GM23338 (cell line): Measurements from ENCODE around the gene ARHGAP4. TPM values are rescaled to one million over a fixed set of nuclear protein-coding genes. Genes with fewer than 3 reads are reported as not detected.

Experiments
- ATAC-seq: fragments of 200-7000 bp; cut with Tn5 transposase; 3 replicates; pipeline ENCODE4 v1.9.1; 2020
- DNase-seq: peaks from one replicate; pipeline ENCODE4 v3.0.0-alpha.2; 2015; ENCODE audit warnings: low spot score
- H2AFZ ChIP-seq: fragments of 200-600 bp; sonication (generic); 2 replicates; pipeline ENCODE4 v1.8.0; 2016; ENCODE audit warnings: antibody characterized with exemption, mild to moderate bottlenecking, moderate library complexity
- H3F3A ChIP-seq: fragments of 200-600 bp; sonication (generic); replicated peaks from 2 replicates; pipeline ENCODE4 v1.8.0; 2017; ENCODE audit warnings: antibody characterized with exemption, mixed run types, low read depth
- H3K27ac ChIP-seq: fragments of 200-600 bp; sonication (generic); 2 replicates; pipeline ENCODE4 v1.6.1; 2016; ENCODE audit warnings: low read depth
- H3K27me3 ChIP-seq: fragments of 200-600 bp; sonication (generic); 2 replicates; pipeline ENCODE4 v1.8.0; 2016; ENCODE audit warnings: mild to moderate bottlenecking, mixed run types, moderate library complexity; ENCODE audit not compliant: insufficient read depth
- H3K36me3 ChIP-seq: fragments of 200-600 bp; sonication (generic); 2 replicates; pipeline ENCODE4 v1.8.0; 2016; ENCODE audit warnings: mild to moderate bottlenecking; ENCODE audit not compliant: insufficient read depth
- H3K4me1 ChIP-seq: fragments of 200-600 bp; sonication (generic); 2 replicates; pipeline ENCODE4 v1.8.0; 2016; ENCODE audit warnings: mild to moderate bottlenecking, moderate library complexity; ENCODE audit not compliant: insufficient read depth
- H3K4me2 ChIP-seq: fragments of 200-600 bp; sonication (generic); 2 replicates; pipeline ENCODE4 v1.7.1; 2017; ENCODE audit warnings: mixed run types
- H3K4me3 ChIP-seq: fragments of 200-600 bp; sonication (generic); 2 replicates; pipeline ENCODE4 v1.6.1; 2016; ENCODE audit warnings: mixed run types
- H3K79me2 ChIP-seq: fragments of 200-600 bp; sonication (generic); replicated peaks from 2 replicates; pipeline ENCODE4 v1.8.0; 2017; ENCODE audit warnings: mild to moderate bottlenecking; ENCODE audit not compliant: insufficient read depth
- H3K9me2 ChIP-seq: fragments of 200-600 bp; sonication (generic); 2 replicates; pipeline ENCODE4 v1.8.0; 2017; ENCODE audit not compliant: insufficient read depth
- H4K20me1 ChIP-seq: fragments of 200-600 bp; sonication (generic); replicated peaks from 2 replicates; pipeline ENCODE4 v1.8.0; 2017; ENCODE audit warnings: mild to moderate bottlenecking; ENCODE audit not compliant: insufficient read depth
- H3K27ac Mint-ChIP-seq: 2 replicates; pipeline ENCODE4 v1.8.0; 2020; ENCODE audit warnings: inconsistent platforms, mild to moderate bottlenecking, moderate library complexity, mixed read lengths
- H3K27me3 Mint-ChIP-seq: 3 replicates; pipeline ENCODE4 v1.8.0; 2022; ENCODE audit warnings: low read depth, mild to moderate bottlenecking, moderate library complexity, mixed read lengths, inconsistent platforms; ENCODE audit not compliant: insufficient read depth, poor library complexity
- H3K36me3 Mint-ChIP-seq: 3 replicates; pipeline ENCODE4 v1.8.0; 2021; ENCODE audit warnings: low read depth, mild to moderate bottlenecking, inconsistent platforms, moderate library complexity, mixed read lengths
- H3K4me1 Mint-ChIP-seq: 3 replicates; pipeline ENCODE4 v1.8.0; 2020; ENCODE audit warnings: mild to moderate bottlenecking, inconsistent platforms, mixed read lengths
- H3K4me3 Mint-ChIP-seq: 3 replicates; pipeline ENCODE4 v1.8.0; 2021; ENCODE audit warnings: moderate library complexity, mild to moderate bottlenecking, inconsistent platforms, mixed read lengths
- H3K9me3 Mint-ChIP-seq: 3 replicates; pipeline ENCODE4 v1.8.0; 2020; ENCODE audit warnings: moderate library complexity, mild to moderate bottlenecking, inconsistent platforms, mixed read lengths
- CREB1 ChIP-seq: fragments of 250-450 bp; sonication (Bioruptor Pico); IDR thresholded peaks from 2 replicates; pipeline ENCODE4 v1.5.0; 2020; ENCODE audit warnings: low read depth, mild to moderate bottlenecking, moderate library complexity
- EZH2 ChIP-seq: fragments of 200-600 bp; sonication (generic); IDR thresholded peaks from one replicate; pipeline ENCODE4 v1.8.0; 2017; ENCODE audit warnings: antibody characterized with exemption, mild to moderate bottlenecking, low read depth; ENCODE audit not compliant: unreplicated experiment
- EZH2phosphoT487 ChIP-seq: fragments of 200-600 bp; sonication (generic); IDR thresholded peaks from one replicate; pipeline ENCODE4 v1.8.1; 2018; ENCODE audit warnings: antibody characterized with exemption; ENCODE audit not compliant: unreplicated experiment
- JUNB ChIP-seq: IDR thresholded peaks from one replicate; pipeline ENCODE4 v1.6.1; 2016; ENCODE audit warnings: antibody characterized with exemption; ENCODE audit not compliant: unreplicated experiment
- NANOG ChIP-seq: IDR thresholded peaks from 2 replicates; pipeline ENCODE4 v1.6.1; 2016; ENCODE audit warnings: antibody characterized with exemption, borderline replicate concordance
- POLR2AphosphoS5 ChIP-seq: IDR thresholded peaks from 2 replicates; pipeline ENCODE4 v1.6.1; 2016; ENCODE audit warnings: antibody characterized with exemption, low read depth
- STAT1 ChIP-seq: IDR thresholded peaks from one replicate; pipeline ENCODE4 v1.6.1; 2016; ENCODE audit warnings: antibody characterized with exemption; ENCODE audit not compliant: unreplicated experiment
- ZNF114 ChIP-seq: fragments of 250-450 bp; sonication (Bioruptor Pico); IDR thresholded peaks from 2 replicates; pipeline ENCODE4 v1.5.0; 2020; ENCODE audit warnings: mild to moderate bottlenecking, moderate library complexity
- ZNF331 ChIP-seq: fragments of 250-450 bp; sonication (Bioruptor Pico); IDR thresholded peaks from 2 replicates; pipeline ENCODE4 v1.5.0; 2020; ENCODE audit warnings: low read depth, mild to moderate bottlenecking, moderate library complexity
- polyA plus RNA-seq: library from polyadenylated mRNA; unstranded; fragments of >200 nt; fragmentation: Nextera tagmentation; extraction: Ambion mirVana; gene quantifications from 2 replicates; pipeline ENCODE4 v1.2.1, GENCODE V29; 2016
- total RNA-seq: library from RNA; depleted of rRNA; stranded (reverse); fragments of >200 nt; shearing (Covaris generic); gene quantifications from 2 replicates; pipeline ENCODE4 v1.2.3, GENCODE V29; 2014
- TF ChIP-seq, protein P1 (sequence below): fragments of 250-450 bp; sonication (Bioruptor Pico); IDR thresholded peaks from 2 replicates; pipeline ENCODE4 v1.5.0; 2020; ENCODE audit warnings: mild to moderate bottlenecking, moderate library complexity
- TF ChIP-seq, protein P2 (sequence below): IDR thresholded peaks from 2 replicates; pipeline ENCODE4 v1.6.1; 2016; ENCODE audit warnings: antibody characterized with exemption
- TF ChIP-seq, protein P3 (sequence below): IDR thresholded peaks from one replicate; pipeline ENCODE4 v1.6.1; 2018; ENCODE audit warnings: antibody characterized with exemption; ENCODE audit not compliant: unreplicated experiment
- TF ChIP-seq, protein P4 (sequence below), 2 experiments: fragments of 200-600 bp in 1 of 2; sonication (generic) in 1 of 2; conservative IDR thresholded peaks; 2 replicates each; pipeline versions ENCODE4 v1.5.1 to v1.6.1; 2016 to 2017; ENCODE audit warnings: antibody characterized with exemption in 2 of 2, low read depth in 2 of 2, mild to moderate bottlenecking in 2 of 2, moderate library complexity in 1 of 2

Gene ARHGAP4
- total and polyA plus RNA-seq, 2 experiments from 2014 or later = 21.5 to 59.5 TPM

DNA sequence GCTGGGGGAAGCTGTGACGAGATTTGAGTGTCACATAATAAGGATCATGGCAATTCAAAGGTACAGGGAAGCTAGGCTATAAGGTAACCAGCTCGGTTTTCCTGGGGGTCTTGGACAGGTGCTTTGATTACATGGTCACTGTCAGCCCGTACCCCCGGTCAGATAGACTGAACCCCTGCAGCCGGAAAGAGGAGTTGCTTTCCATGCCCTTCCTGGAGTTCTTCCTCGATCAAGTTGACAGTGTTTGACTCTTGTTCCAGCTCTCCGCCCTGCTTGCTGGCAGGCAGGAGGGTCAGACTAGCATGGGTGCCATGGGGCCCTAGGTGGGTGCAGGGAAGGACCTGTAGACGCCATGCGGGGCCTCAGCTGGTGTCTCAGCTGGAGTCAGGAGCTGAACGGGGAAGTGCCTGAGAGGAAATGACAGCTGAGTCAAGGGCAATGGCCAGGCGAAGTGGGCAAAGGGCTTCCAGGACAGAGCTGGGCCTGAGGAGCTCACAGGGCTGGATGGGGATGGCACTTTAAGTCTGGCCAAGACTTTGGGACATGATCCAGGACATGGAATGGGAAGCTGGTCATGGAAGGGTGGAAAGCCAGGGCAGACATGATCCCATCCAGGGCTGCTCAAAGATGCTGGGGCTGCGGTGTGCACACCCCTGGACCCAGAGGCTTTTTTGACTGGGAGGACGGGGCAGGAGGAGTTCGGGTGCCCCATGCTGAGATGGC lies 48.1 kb upstream of the ARHGAP4 start:
- no peaks in the 10 kb centered on the region for H3K9me2 ChIP-seq
- Mint-ChIP-seq H3K9me3 (no peaks in the 10 kb centered on the region; the same call in 2 of the 3 replicates), H3K27ac (peak overlapping the region; percentile 52; the same call in 1 of the 2 replicates), H3K4me3 (peak overlapping the region; percentile 88), H3K4me1 (peaks cover 14% of the 10 kb centered on the region; the same call in 2 of the 3 replicates), H3K36me3 (peaks cover 4% of the 10 kb centered on the region; the same call in 2 of the 3 replicates), H3K27me3 (peaks cover 2% of the 10 kb centered on the region)
- H2AFZ ChIP-seq = no peak overlapping the region
- ATAC-seq (no peak), DNase-seq (no peak)
- H3K27me3 ChIP-seq = no peaks in the 10 kb centered on the region
- no peak overlapping the region; the same call in 1 of the 2 replicates for H3K27ac ChIP-seq
- H3K4me3 ChIP-seq = no peak overlapping the region
- TF ChIP-seq, protein P1, sequence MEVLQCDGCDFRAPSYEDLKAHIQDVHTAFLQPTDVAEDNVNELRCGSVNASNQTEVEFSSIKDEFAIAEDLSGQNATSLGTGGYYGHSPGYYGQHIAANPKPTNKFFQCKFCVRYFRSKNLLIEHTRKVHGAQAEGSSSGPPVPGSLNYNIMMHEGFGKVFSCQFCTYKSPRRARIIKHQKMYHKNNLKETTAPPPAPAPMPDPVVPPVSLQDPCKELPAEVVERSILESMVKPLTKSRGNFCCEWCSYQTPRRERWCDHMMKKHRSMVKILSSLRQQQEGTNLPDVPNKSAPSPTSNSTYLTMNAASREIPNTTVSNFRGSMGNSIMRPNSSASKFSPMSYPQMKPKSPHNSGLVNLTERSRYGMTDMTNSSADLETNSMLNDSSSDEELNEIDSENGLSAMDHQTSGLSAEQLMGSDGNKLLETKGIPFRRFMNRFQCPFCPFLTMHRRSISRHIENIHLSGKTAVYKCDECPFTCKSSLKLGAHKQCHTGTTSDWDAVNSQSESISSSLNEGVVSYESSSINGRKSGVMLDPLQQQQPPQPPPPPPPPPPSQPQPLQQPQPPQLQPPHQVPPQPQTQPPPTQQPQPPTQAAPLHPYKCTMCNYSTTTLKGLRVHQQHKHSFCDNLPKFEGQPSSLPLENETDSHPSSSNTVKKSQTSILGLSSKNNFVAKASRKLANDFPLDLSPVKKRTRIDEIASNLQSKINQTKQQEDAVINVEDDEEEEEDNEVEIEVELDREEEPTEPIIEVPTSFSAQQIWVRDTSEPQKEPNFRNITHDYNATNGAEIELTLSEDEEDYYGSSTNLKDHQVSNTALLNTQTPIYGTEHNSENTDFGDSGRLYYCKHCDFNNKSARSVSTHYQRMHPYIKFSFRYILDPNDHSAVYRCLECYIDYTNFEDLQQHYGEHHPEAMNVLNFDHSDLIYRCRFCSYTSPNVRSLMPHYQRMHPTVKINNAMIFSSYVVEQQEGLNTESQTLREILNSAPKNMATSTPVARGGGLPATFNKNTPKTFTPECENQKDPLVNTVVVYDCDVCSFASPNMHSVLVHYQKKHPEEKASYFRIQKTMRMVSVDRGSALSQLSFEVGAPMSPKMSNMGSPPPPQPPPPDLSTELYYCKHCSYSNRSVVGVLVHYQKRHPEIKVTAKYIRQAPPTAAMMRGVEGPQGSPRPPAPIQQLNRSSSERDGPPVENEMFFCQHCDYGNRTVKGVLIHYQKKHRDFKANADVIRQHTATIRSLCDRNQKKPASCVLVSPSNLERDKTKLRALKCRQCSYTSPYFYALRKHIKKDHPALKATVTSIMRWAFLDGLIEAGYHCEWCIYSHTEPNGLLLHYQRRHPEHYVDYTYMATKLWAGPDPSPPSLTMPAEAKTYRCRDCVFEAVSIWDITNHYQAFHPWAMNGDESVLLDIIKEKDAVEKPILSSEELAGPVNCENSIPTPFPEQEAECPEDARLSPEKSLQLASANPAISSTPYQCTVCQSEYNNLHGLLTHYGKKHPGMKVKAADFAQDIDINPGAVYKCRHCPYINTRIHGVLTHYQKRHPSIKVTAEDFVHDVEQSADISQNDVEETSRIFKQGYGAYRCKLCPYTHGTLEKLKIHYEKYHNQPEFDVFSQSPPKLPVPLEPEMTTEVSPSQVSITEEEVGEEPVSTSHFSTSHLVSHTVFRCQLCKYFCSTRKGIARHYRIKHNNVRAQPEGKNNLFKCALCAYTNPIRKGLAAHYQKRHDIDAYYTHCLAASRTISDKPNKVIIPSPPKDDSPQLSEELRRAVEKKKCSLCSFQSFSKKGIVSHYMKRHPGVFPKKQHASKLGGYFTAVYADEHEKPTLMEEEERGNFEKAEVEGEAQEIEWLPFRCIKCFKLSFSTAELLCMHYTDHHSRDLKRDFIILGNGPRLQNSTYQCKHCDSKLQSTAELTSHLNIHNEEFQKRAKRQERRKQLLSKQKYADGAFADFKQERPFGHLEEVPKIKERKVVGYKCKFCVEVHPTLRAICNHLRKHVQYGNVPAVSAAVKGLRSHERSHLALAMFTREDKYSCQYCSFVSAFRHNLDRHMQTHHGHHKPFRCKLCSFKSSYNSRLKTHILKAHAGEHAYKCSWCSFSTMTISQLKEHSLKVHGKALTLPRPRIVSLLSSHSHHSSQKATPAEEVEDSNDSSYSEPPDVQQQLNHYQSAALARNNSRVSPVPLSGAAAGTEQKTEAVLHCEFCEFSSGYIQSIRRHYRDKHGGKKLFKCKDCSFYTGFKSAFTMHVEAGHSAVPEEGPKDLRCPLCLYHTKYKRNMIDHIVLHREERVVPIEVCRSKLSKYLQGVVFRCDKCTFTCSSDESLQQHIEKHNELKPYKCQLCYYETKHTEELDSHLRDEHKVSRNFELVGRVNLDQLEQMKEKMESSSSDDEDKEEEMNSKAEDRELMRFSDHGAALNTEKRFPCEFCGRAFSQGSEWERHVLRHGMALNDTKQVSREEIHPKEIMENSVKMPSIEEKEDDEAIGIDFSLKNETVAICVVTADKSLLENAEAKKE (CRISPR knock-in tag) = no peak
- TF ChIP-seq ZNF114 = no peak
- no peak for TF ChIP-seq EZH2
- TF ChIP-seq, protein P2, sequence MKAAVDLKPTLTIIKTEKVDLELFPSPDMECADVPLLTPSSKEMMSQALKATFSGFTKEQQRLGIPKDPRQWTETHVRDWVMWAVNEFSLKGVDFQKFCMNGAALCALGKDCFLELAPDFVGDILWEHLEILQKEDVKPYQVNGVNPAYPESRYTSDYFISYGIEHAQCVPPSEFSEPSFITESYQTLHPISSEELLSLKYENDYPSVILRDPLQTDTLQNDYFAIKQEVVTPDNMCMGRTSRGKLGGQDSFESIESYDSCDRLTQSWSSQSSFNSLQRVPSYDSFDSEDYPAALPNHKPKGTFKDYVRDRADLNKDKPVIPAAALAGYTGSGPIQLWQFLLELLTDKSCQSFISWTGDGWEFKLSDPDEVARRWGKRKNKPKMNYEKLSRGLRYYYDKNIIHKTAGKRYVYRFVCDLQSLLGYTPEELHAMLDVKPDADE = no peak
- no peak for TF ChIP-seq NANOG
- TF ChIP-seq JUNB = no peak
- TF ChIP-seq EZH2phosphoT487 = no peak
- TF ChIP-seq ZNF331 (CRISPR knock-in tag) = no peak
- TF ChIP-seq, protein P3, sequence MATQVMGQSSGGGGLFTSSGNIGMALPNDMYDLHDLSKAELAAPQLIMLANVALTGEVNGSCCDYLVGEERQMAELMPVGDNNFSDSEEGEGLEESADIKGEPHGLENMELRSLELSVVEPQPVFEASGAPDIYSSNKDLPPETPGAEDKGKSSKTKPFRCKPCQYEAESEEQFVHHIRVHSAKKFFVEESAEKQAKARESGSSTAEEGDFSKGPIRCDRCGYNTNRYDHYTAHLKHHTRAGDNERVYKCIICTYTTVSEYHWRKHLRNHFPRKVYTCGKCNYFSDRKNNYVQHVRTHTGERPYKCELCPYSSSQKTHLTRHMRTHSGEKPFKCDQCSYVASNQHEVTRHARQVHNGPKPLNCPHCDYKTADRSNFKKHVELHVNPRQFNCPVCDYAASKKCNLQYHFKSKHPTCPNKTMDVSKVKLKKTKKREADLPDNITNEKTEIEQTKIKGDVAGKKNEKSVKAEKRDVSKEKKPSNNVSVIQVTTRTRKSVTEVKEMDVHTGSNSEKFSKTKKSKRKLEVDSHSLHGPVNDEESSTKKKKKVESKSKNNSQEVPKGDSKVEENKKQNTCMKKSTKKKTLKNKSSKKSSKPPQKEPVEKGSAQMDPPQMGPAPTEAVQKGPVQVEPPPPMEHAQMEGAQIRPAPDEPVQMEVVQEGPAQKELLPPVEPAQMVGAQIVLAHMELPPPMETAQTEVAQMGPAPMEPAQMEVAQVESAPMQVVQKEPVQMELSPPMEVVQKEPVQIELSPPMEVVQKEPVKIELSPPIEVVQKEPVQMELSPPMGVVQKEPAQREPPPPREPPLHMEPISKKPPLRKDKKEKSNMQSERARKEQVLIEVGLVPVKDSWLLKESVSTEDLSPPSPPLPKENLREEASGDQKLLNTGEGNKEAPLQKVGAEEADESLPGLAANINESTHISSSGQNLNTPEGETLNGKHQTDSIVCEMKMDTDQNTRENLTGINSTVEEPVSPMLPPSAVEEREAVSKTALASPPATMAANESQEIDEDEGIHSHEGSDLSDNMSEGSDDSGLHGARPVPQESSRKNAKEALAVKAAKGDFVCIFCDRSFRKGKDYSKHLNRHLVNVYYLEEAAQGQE = no peak
- TF ChIP-seq STAT1 = no peak
- TF ChIP-seq, protein P4, sequence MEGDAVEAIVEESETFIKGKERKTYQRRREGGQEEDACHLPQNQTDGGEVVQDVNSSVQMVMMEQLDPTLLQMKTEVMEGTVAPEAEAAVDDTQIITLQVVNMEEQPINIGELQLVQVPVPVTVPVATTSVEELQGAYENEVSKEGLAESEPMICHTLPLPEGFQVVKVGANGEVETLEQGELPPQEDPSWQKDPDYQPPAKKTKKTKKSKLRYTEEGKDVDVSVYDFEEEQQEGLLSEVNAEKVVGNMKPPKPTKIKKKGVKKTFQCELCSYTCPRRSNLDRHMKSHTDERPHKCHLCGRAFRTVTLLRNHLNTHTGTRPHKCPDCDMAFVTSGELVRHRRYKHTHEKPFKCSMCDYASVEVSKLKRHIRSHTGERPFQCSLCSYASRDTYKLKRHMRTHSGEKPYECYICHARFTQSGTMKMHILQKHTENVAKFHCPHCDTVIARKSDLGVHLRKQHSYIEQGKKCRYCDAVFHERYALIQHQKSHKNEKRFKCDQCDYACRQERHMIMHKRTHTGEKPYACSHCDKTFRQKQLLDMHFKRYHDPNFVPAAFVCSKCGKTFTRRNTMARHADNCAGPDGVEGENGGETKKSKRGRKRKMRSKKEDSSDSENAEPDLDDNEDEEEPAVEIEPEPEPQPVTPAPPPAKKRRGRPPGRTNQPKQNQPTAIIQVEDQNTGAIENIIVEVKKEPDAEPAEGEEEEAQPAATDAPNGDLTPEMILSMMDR (conservative IDR thresholded peaks at IDR 0.05; ENCODE audit: low read depth in 2 of 2) = no peak
- TF ChIP-seq POLR2AphosphoS5 = no peak
- no peak for TF ChIP-seq CREB1
- no peaks in the 10 kb centered on the region for H4K20me1 ChIP-seq
- H3K79me2 ChIP-seq = peaks cover 14% of the 10 kb centered on the region
- H3K4me2 ChIP-seq = no peak overlapping the region
- 0 out of 2 replicates have a peak, but pooled peaks cover 4% of the 10 kb centered on the region for H3F3A ChIP-seq
- H3K4me1 ChIP-seq = no peaks in the 10 kb centered on the region
- no peaks in the 10 kb centered on the region for H3K36me3 ChIP-seq
